Frontal cortex (tissue), 4 donors: ENCODE results near the gene CSTB. TPM values are rescaled to one million over a fixed set of nuclear protein-coding genes. Genes with fewer than 3 reads are reported as not detected.
A peak's percentile ranks its signal among the peaks of the same experiment; 100 is the strongest.

Experiments used
- DNase-seq, 2 donors: peaks; one replicate each; pipeline ENCODE4 v3.0.0; 2012; ENCODE audit warnings: low spot score in 2 of 2
- FAIRE-seq: peaks from 2 replicates; lab custom pipeline; 2012; peaks lifted over from hg19 to GRCh38; lab: Jason Lieb, UNC
- total RNA-seq: library from RNA; depleted of rRNA; stranded (reverse); fragments of >200 nt; gene quantifications from one replicate; pipeline ENCODE4 v1.2.3, GENCODE V29; 2014
- donor health status: control.
- donor health status: control.
- donor health status: control.

CSTB gene
- total RNA-seq, 1 donor from 2014 or later: 6.5 TPM

DNA sequence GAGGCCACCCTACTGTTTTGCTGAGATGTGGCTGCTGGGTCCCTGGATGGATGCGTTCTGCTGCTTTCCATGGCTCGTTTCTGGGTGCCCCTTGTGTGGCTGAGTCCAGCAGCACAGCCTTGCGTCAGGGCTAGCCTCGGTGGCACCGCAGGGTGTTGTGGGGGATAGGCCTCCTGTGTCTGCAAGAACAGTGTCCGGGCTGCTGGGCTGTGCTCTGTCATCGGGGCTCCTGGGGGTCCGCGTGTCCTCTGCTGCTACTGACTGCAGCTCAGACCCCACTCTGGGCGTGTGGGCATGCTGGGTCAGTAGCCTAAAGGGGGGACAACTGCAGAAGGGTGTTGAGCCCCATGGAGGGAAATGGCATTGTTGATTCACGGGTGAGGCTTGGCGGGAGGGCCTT is 18.2 kb upstream of the CSTB start:
- no peak for FAIRE-seq
- no peak for DNase-seq

DNA sequence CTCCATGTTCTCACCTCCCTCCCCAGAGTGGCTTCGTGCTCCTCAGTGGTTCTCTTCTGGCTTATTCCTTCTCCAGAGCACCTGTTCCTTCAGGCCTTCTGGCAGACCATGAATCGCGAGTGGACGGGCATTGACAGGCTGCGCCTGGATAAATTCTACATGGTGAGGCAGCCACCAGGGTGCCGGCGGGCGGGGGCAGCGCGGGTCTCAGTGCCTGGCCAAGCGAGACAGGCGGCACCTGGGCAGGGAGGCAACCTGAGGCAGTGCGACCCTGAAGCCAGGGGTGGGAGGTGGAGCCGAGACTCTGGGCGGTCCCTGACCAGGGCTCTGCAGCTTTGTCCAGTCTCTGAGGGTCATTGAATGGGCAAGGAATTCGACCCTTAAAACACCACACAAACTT is 17.1 kb upstream of the CSTB start:
- no peak for FAIRE-seq
- DNase-seq: no peak

DNA sequence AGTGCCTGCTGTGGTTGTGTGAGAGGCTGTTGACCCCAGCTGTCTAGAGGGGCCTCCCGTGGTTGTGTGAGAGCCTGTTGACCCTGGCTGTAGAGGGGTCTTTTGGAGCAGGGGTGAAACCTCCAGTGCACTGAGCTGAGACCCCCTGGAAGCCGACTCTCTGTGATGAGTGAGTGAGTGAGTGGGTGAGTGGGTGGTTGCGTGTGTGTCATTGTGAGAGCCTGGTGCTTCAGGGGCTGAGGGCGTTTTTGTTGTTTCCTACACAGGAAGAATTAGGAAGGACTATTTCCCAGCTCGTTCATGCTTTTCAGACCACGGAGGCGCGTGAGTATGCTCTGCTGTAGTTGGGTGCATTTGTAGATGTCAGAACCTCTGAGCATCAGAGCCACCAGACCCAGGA is 16.3 kb upstream of the CSTB start:
- DNase-seq (no peak), FAIRE-seq (no peak)

DNA sequence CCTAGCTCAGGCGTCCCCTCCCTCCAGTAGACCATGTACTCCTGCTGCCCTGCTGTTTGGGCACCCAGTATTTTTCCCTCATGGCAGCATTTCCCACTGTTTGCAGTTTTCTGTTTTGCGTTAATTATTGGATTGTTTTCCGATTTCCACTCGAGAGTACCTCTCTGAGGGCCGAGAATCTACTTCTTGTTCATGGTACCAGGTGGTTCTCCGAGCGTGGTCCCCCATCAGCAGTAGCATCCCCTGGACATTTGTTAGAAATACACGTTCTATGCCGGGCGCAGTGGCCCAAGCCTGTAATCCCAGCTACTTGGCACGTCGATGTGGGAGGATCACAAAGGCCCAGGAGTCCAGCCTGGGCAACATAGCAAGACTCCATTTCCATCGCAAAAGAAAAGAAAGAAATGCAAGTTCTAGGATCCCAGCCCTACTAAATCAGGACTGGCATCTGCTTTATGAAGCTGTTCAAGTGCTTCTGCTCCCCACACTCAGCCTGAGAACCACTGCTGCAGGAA is 14.0 kb upstream of the CSTB start:
- no peak for DNase-seq
- FAIRE-seq: no peak

DNA sequence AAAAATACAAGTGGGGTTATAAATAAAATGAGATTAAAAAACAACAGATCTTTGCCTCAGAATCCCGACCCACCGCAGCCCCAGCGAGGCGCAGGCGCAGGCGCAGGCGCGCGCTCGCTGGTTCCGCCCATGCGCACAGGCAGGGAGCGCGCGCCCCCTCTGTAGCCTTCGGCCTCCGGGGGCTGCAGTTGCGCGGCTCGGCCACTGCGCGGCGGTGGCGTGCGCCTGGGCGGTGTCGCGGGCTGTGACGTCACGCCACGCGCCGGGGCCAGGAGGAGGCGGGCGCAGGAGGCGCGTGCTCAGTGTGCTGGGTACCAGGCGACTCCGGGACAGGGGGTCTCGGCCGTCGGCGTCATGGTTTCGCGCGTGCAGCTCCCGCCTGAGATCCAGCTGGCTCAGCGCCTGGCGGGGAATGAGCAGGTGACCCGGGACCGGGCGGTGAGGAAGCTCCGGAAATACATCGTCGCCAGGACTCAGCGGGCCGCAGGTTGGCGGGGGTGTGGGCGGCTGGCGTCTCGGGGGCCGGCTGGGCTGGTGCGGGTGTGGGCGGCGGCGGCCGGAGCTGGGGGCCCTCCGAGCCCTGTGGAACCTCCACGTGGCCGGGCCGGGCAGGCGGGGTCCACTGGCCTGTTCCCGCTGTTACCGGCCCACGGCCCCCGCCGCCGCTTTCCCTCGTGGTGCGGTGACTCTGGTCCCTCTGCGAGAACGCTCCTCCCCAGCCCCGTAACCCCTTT is 13.3 kb upstream of the CSTB start, which contains the start of gene RRP1:
Gene RRP1 (plus strand): TSS at position 302 of the 734 bp plus-strand sequence. CDS start 53 bp downstream, at position 355.
- FAIRE-seq: no peak
- peak; percentile 99 for DNase-seq

DNA sequence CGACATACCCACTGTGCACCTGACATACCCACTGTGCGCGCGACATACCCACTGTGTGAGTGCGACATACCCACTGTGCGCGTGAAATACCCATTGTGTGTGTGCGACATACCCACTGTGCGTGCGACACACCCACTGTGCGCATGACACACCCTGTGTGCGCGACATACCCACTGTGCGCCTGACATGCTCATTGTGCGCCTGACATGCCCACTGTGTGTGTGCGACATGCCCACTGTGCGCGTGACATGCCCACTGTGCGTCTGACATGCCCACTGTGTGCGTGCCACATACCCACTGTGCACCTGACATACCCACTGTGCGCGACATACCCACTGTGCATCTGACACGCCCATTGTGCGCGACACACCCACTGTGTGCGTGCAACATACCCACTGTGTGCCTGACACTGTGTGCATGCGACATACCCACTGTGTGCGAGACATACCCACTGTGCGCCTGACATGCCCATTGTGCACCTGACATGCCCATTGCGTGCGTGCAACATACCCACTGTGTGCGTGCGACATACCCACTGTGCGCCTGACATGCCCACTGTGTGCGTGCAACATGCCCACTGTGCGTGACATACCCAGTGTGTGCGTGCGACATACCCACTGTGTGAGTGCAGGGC is 10.8 kb upstream of the CSTB start:
- no peak for DNase-seq
- no peak for FAIRE-seq

DNA sequence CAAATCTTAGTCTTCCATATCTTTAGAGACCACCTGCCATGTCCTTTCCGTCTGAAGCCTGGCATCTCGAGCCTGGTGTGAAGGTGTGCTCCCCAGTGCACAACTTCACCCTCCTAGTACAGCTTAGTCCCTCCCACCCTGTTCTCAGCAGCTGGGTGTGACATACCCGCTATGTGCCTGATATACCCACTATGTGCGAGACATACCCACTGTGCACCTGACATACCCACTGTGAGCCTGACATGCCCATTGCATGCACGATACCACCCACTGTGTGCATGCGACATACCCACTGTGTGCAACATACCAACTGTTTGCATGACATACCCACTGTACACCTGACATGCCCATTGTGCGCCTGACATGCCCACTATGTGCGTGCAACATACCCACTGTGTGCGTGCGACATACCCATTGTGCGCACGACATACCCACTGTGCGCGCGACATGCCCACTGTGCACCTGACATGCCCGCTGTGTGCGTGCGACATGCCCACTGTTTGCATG is 10.2 kb upstream of the CSTB start:
- DNase-seq (no peak), FAIRE-seq (no peak)

DNA sequence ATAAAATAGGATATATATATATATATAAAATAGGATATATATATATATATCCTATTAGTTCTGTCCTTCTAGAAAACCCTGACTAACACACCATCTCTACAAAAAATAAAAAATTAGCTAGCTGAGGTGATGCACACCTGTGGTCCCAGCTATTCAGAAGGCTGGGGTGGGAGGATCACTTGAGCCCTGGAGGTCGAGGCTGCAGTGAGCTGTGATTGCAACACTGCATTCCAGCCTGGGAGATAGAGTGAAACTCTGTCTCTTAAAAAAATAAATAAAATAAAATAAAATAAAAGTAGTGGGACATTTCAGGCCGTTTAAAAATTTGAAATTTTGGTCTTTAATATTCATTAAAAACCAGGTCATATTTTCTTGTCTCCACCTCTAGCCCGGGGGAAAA is 9.0 kb upstream of the CSTB start:
- DNase-seq (no peak), FAIRE-seq (no peak)

DNA sequence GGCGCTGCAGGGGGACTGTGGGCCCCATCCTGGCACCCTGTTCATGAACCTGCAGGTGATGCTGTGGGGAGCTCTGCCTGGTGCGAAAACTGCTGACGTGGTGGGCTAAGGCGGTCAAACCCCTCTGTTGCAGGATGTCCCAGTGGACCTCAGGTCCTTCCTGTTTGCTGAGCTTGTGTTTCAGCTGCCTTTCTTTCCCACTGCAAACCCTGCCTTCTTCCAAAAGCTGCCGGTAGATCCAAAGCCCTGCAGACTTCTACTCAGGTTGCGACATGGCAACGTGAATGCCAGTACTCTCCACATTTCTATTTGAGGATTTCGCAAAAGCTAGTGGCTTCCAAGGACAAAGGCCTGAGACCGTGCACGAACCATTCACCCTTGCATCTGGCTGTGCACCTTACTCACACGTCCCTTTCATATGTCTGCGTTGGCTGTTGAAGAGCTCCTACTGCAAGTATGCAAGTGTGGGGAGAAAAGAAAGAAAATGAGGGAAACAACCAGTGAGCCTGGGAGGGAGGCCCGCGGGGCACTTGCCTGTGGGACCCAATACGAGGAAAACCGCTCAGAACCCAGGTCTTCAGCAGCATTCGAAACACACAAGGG is 7.1 kb upstream of the CSTB start:
- FAIRE-seq: no peak

DNA sequence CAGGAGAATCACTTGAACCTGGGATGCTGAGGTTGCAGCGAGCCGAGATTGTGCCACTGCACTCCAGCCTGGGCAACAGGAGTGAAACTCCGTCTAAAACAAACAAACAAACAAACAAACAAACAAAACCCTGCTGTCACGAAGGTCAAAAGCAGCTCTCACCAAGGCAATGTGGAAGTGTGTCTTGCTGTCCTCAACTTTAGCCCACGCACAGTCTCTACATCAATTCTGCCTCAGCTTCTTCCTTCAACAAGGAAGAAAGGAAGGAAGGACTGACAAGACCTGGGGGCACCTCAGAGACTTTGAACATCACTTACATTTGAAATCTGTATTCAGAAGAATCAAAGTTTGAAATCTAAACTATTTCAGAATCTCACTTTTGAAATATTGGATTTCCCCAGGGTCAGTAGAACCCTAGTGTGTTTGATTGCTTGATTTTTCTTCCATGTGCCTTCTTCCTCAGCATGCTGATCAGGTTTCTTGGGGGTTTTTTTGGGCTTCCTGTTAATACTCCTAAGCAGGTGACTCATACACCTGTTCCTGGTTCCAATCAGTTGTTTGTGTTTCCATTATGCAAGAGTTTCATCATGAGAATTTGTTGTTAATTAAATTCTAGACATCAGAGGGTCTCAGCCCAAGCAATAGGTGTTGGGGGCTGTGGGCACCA is 6.5 kb upstream of the CSTB start:
- FAIRE-seq (no peak), DNase-seq (no peak)

More for the DNA sequence above, 7.1 kb upstream of the CSTB start:
- no peak for DNase-seq

DNA sequence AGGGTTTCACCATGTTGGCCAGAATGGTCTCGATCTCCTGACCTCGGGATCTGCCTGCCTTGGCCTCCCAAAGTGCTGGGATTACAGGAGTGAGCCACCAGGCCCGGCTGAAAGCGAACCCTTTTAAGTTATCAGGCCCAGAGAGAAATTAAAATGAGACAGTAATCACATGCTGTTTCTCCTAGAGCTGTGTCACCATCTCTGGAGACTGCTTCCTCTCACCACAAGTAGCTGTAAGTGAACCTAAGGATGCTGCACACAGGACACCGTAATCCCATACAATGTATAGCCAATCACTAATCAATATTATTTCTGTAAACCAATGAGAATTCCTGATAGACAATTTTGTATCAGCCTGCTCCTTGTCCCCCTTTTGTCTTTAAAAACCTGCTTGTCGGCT is 5.7 kb upstream of the CSTB start:
- DNase-seq (no peak), FAIRE-seq (no peak)

DNA sequence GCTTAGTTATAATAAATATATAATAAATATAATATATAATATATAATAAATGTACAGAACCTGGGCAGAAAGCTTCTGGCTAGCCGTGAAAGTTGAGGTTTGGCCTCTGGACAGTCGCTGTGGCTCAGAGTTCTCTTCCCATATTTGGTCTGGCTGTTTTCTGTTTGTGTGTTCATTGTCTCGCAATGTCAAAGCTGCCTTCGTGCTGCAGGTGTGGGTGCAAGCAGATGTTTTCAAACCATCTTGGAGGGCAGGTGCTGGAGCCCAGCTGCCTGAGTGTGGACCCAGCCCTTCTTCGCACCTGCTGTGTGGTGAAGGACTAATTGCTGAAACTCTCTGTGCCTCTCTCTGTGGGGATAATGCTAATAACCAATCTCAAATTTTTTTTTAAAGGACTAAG is 3.6 kb upstream of the CSTB start:
- DNase-seq: no peak
- no peak for FAIRE-seq

DNA sequence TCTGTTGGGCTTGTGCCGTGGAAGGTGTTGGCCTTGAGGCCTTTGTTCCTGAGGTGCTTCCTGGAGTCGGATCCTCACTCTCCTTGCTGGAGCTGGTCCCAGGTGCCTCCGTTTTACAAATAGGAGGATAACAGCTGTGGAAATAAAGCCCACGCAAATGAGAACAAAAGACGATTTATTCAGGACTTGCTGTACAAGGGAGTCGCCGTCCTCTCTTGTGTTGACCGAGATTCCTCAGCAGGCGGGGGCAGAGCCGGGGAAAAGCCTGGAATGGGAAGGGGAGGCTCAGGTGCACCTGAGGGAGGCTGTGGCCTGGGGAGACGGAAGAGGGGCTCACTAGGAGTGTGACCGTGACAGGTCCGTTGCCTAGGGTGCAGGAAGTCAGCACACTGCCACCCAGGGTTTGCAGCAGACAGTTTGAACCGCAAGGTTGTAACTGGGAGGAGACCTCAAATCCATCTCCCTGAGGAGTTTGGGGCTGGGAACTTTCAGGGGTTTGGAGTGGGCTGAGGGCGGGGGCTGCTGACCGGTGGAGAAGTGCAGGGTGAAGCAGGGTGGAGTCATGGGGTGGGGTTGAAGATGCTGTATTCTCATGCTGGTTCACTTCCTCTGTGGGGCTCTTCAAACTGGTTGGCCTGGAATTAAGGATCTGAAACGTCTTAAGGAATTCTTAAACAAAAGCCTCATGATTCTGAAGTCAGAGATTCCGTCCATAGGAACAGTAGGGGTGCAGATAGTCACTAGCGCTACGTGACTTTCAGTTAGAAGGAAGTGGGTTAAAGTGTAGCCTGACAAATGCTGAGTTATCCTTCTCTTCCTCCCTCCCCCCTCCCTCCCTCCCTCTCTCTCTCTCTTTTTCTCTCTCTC is 2.6 kb upstream of the CSTB start:
- DNase-seq (no peak), FAIRE-seq (no peak)

DNA sequence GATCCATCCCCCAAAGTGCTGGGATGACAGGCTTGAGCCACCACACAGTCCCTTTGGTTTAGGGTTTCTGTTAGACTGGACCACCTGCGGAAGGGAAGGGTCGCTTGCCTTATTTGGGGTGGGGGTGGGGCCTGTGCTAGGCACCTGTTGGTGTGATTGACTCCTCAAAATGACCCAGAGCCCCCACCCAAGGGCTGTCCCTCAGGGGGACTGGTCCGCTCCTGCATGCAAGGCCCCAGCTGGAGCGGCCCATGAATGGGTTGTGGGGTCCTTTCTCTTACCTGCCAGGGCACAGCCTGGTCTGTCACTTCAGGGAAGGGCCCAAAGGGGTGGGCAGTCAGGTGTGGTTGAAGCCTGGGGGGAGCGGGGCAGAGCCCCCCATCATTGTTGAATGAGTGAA is 1.8 kb upstream of the CSTB start:
- no peak for FAIRE-seq
- no peak for DNase-seq

DNA sequence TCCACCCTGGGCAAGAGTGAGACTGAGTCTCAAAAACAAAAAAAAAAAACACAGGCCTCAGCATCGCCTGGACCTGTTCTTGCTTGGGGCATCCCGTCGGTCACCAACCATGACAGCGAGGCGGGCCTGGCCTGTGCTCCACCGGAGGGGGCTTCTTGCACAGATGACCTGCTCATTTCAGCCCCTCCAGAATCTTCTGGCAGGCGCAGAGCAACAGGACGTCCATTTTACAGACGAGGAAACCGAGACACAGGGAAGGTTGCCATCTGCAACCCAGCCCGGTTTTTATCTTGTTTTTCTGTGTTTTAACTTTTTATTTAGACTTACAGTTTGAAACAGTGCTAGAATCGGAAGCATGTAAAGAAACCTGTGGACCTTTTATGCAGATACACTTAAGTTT is 918 bp downstream of the CSTB start:
- FAIRE-seq (no peak), DNase-seq (no peak)

DNA sequence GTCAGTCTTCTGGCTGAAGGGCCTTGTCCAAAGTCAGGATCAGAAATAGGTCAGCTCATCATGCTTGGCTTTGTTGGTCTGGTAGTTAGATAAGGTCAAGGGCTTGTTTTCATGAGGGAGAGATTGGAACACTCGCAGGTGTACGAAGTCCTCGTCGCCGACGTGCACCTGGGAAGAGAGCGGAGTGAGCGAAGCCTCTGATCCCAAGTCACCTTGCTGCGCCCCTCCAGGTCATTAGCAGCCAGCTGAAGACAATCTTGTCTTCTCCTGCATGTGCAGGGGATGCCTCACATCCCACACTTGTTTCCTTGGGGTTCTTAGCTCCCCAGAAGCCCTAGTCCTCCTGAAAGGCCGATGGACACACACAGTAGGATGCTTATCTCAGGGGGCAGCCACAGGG is 1.9 kb downstream of the CSTB start:
- FAIRE-seq: no peak
- DNase-seq: no peak

DNA sequence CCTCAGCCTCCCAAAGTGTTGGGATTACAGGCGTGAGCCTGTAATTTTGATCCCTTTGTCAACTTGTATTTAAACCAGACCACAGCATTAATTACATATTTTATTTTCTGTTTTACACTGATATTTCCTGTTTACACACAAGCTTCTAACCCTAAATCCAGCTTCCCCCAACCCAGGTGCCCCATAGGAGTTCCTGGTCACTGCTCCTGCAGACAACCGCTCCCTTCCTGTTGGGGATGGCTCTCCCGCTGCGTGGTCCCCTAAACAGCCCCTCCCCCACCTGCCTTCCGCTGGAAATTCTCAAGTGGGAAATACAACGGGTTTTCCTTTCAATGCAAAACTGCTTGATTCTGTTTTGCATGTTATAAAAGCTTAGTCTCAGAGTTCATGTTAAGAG is 3.7 kb downstream of the CSTB start:
- no peak for FAIRE-seq
- no peak for DNase-seq

DNA sequence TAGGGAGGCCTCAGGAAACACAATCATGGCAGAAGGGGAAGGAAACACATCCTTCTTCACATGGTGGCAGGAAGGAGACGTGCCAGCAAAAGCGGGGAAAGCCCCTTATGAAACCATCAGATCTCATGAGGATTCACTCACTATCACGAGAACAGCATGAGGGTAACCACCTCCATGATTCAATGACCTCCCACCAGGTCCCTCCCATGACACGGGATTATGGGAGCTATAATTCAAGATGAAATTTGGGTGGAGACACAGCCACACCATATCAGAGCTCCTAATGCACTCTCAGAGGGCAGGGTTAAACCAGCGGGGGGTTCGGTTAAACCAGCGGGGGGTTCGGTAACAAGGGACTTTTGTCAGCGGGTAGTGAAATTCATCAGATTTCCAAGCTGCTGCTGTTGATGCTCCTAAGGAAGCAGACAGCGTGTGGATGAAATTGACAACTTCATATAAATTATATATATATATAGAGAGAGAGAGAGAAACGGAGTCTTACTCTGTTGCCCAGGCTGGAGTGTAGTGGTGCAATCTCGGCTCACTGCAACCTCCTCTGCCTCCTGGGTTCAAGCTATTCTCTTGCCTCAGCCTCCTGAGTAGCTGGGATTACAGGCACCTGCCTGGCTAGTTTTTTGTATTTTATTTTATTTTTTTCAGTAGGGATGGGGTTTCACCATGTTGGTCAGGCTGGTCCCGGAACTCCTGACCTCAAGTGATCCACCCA is 4.2 kb downstream of the CSTB start:
- no peak for FAIRE-seq
- no peak for DNase-seq

DNA sequence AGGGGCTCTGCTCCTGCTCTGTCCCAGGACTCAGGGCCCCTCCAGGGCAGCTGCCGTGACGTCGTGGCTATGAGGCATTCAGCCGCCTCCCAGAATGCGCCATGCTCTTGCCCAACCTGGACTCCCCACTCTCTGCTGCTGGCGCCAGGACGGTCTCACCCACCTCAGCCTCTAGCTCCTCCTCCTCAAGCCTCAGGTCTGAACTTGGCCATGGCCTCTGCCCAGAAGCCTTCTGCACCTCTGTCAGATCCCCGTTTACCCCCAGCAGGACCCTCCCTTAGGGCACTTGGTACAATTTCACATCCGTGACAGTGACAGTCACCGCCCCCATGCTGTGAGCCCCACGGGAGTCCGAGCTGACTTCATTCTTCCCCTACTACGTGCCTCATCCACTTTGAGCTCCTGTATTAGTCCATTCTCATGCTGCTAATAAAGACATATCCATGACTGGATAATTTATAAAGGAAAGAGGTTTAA is 4.9 kb downstream of the CSTB start:
- FAIRE-seq (no peak), DNase-seq (no peak)
